Fibroblast of skin of left biceps (primary cell): ENCODE measurements around the gene GEMIN2.
"Not testable (repeated sequence)": the region's sequence is repeated elsewhere in the genome, so short reads cannot be mapped to it uniquely, and the experiment has no call there.

Experiments
- DNase-seq, 2 experiments: peaks; one replicate each; pipeline ENCODE4 v3.0.0-alpha.2; 2013; ENCODE audit warnings: low read depth in 2 of 2

Gene GEMIN2

GRCh38 chr14:39114073-39114838 lies at the start of gene GEMIN2:
TSS of gene GEMIN2 (plus strand) at chr14:39114323. CDS start at chr14:39114339, 16 bp downstream.
- DNase-seq = peak; percentile 77 to 82

DNA sequence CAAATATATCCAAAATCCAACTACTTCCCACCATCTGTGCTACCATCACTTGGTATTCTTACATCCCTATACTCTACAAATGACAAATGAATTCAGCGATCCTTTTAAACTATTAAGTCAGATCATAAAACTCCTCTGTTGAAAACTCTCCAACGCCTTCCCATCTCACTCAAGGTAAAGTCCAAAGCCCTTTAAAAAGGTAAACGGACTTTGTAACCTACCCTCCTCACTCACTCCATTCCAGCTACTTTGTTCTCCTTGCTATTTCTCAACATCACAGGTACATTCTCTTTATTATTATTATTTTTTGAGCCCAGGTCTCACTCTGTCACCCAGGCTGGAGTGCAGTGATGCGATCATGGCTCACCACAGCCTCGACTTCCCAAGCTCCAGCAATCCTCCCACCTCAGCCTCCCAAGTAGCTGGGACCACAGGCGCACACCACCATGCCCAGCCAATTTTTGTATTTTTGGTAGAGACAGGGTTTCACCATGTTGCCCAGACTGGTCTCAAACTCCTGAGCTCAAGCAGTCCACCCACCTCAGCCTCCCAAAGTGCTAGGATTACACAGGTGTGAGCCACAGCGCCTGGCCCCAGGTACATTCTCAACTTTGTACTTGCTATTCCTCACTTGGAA lies 44.8 kb upstream of the GEMIN2 start:
- DNase-seq = not testable (repeated sequence)

GRCh38 chr14:39069923-39070322 lies 44.2 kb upstream of the GEMIN2 start:
- DNase-seq = no peak

- DNase-seq = no peak
Observed at GRCh38 chr14:39071096-39071495, 43.0 kb upstream of the GEMIN2 start.

- no peak for DNase-seq
Observed at GRCh38 chr14:39080886-39081285, 33.2 kb upstream of the GEMIN2 start.

GRCh38 chr14:39083127-39083526 lies 31.0 kb upstream of the GEMIN2 start:
- DNase-seq = no peak

- no peak for DNase-seq
Observed at GRCh38 chr14:39085933-39086332, 28.2 kb upstream of the GEMIN2 start.

- DNase-seq = no peak
Observed at GRCh38 chr14:39087493-39087892, 26.6 kb upstream of the GEMIN2 start.

- no peak for DNase-seq
Observed at GRCh38 chr14:39090548-39091111, 23.5 kb upstream of the GEMIN2 start.

GRCh38 chr14:39091716-39092115 lies 22.4 kb upstream of the GEMIN2 start:
- no peak for DNase-seq

DNA sequence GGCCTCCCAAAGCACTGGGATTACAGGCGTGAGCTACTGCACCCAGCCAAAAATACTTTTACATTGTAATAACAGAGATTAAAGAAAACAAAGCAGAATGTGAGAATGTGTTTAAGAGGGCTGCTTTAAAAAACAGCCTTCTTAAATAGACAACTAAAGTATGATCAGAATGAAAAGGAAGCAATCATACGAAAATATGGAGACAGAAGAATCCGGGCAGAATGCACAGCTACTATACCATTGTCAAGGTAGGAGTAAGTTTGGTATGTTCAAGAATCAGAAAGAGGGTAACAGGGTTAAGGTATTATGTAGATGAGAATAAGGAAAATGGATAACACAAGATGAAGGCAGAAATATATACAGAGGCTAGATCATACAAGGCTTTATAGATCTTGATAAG lies 19.6 kb upstream of the GEMIN2 start:
- no peak for DNase-seq

DNA sequence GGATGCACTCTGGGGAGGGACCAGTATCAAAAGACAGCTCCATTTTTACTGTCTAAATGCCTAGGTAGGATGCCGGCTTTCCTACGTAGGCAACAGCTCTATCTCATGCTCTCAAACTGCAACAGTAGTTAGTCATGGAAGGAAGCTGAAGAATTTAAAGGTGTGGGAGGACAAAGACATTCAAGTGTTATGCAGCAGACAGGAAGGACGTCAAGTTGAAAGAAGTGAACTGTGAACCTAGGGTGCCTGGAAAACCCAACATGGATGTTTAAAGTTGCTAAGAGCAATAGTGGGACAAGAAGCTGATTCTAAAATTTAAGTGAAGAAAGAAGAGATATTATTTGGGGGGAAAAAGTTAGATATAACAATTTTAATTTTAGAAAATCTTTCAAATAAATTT lies 17.0 kb upstream of the GEMIN2 start:
- DNase-seq = no peak

DNA sequence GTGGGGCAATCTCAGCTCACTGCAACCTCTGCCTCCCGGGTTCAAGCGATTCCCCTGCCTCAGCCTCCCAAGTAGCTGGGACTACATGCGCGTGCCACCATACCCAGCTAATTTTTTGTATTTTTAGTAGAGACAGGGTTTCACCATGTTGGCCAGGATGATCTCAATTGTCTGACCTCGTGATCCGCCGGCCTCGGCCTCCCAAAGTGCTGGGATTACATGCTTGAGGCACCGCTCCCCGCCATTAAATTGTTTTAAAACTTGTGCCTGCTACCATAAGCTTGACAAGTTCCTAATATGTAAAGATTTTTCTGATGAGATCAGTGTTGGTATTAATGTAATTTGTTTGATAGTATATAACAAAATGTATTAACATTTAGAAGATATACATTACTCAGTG lies 14.9 kb upstream of the GEMIN2 start:
- DNase-seq = not testable (repeated sequence)

DNA sequence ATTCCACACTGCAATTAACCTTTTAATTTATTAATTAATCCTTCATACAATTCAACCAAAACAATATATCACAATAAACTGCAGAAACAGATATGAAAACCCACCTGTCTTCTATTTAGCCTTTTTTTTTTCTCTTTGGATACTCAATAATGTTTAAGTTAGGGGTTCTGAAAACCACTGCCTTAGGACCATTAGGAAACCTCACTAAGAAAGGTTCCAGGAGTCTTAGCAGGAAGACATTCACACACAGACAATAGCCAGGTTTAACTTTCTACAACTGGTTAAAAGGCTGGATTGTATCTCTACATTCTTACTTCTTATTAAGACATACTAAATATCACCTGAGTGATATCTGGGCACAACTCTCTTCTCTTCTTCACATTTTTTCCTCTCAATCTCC lies 14.4 kb upstream of the GEMIN2 start:
- DNase-seq = no peak

GRCh38 chr14:39102265-39102968 lies 11.7 kb upstream of the GEMIN2 start:
- DNase-seq = no peak

DNA sequence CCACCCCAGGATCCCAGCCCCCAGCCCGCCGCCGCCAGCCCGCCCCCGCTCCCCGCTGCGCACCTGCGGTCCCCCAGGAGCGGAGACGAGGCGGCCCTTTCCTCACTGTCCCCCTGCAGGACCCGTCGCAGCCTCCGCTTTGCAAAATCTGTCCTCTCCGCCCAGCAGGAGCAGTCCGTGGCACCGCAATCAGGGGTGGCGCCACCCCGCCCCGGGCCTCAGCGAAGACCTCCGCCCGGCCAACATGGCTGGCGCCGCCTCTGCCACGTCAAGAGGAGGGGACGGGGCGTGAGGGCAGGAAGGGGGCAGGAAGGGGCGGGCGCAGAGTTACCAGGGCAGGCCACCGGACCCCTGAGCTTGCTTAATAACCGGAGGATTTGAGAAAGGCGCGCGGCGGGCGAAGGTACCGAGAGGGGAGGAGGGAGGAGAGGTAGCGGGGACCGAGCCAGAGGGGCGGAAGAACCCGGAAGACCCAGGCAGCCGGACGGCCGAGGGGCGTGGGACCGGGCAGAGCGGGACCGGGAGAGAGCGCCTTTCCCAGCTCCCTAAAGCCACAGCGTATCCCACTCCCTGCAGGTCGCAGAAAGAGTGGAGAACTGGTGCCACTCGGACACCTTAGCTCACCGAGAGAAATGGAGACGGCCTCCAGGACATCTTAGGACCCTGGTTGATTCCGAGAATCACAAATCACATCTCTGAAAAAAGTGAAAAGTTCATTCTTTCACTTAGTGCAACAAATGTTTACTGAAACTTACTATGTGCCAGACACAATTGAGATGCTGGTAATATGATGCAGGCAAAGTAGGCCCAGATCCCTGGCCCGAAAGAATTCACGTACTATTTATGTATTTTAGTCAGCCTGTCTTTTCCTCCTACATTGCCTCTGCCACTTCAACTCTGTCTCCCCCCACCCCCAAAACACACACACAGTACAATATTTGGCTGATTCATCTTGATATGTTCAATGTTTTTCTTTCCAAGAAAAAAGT lies 10.9 kb upstream of the GEMIN2 start, which contains the start of gene SEC23A:
SEC23A (minus strand) TSS at position 267 of the 989 bp plus-strand sequence. CDS start 7,117 bp downstream, outside the sequence.
- peak; percentile 50 to 53 for DNase-seq

- DNase-seq = not testable (repeated sequence)
Observed at GRCh38 chr14:39104078-39104801, 9.9 kb upstream of the GEMIN2 start.

DNA sequence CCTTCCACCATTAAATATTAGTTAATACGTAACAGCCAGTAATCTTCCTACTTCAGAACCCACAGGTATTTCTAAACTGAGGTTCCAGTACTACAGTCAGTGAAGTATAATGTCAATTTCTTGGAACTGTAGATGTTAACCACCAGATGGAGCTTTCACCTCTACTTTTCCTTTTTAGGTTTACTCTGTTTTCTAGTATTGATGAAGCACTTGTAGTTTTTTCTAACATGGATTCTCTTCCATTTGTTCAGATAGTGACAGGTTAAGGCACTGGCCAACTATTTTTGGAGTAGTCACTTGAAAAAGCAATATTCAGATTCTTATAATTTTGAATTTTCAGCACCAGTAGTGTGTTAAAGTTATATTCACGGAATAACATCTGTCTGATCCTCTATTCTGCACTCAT lies 6.5 kb upstream of the GEMIN2 start:
- DNase-seq = no peak

GRCh38 chr14:39108791-39109190 lies 5.3 kb upstream of the GEMIN2 start:
- no peak for DNase-seq
